Measurements from ENCODE around the gene SUPT16H.

The SUPT16H gene

DNA sequence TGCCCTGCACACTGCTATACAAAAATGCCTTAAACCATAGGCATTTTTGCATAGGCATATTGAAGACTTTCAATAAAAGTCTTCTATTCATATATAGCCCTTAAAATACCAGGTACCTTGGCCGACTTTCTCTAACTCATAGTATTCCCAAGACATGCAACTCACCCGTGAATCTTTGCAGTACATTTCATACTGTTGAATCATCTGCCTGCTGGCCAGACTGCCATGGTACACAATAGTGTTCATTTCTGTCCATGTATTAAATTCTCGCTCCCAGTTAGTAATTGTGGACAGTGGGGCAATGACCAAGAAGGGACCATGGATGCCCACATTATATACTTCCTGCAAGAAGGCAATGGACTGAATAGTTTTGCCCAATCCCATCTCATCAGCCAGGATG lies 24.3 kb upstream of the SUPT16H start:
- Histone ChIP-seq H3K27me3 (replicated peaks in 2 of 5; ENCODE audit: control insufficient read depth in 4 of 5, insufficient read depth in 5 of 5, low read length in 4 of 5) (no peaks in the 10 kb centered on the region), H3K4me3 (ENCODE audit: control insufficient read depth in 1 of 7, extremely low read depth in 1 of 7, insufficient read depth in 4 of 7, low read depth in 2 of 7, low read length in 6 of 7) (no peak overlapping the region), H3K27ac (ENCODE audit: insufficient read depth in 1 of 2, low read depth in 1 of 2, low read length in 2 of 2, poor library complexity in 1 of 2, severe bottlenecking in 2 of 2) (no peak overlapping the region), H3K9me3 (ENCODE audit: control extremely low read depth in 1 of 5, control insufficient read depth in 4 of 5, insufficient read depth in 2 of 5, low read depth in 1 of 5, low read length in 4 of 5) (no peaks in the 10 kb centered on the region), H3K36me3 (ENCODE audit: control insufficient read depth in 4 of 4, insufficient read depth in 4 of 4, low read length in 3 of 4) (peaks cover 49 to 93% (median 71%) of the 10 kb centered on the region in 4 experiments), H3K4me1 (ENCODE audit: control extremely low read depth in 1 of 4, control insufficient read depth in 4 of 4, insufficient read depth in 4 of 4, low read length in 3 of 4) (no peaks in the 10 kb centered on the region)
- CTCF ChIA-PET: interaction anchor here (0.8 to 2.9 kb wide), 3 partner anchors 11 to 16 kb away, joined by 3 to 9 read pairs (median 4); no protein-coding TSS in a partner anchor
- POLR2A ChIA-PET: no interaction called here
- DNase-seq: no peak
- 100% methylated on average over 3 of the region's 3 CpGs for WGBS (ENCODE audit: insufficient coverage)

- H3K27me3 ChIP-seq (replicated peaks in 2 of 5; ENCODE audit: control insufficient read depth in 4 of 5, insufficient read depth in 5 of 5, low read length in 4 of 5): no peaks in the 10 kb centered on the region
- ChIA-PET CTCF (interaction anchor here (0.8 to 2.9 kb wide), 3 partner anchors 11 to 32 kb away, joined by 3 to 9 read pairs (median 3); no protein-coding TSS in a partner anchor), POLR2A (no interaction called here)
- DNase-seq: no peak
- H3K9me3 ChIP-seq (ENCODE audit: control extremely low read depth in 1 of 5, control insufficient read depth in 4 of 5, insufficient read depth in 2 of 5, low read depth in 1 of 5, low read length in 4 of 5): no peaks in the 10 kb centered on the region
- H3K27ac ChIP-seq (ENCODE audit: insufficient read depth in 1 of 2, low read depth in 1 of 2, low read length in 2 of 2, poor library complexity in 1 of 2, severe bottlenecking in 2 of 2): no peak overlapping the region
- H3K4me1 ChIP-seq (ENCODE audit: control extremely low read depth in 1 of 4, control insufficient read depth in 4 of 4, insufficient read depth in 4 of 4, low read length in 3 of 4): no peaks in the 10 kb centered on the region
- no peak overlapping the region for H3K4me3 ChIP-seq (ENCODE audit: control insufficient read depth in 1 of 7, extremely low read depth in 1 of 7, insufficient read depth in 4 of 7, low read depth in 2 of 7, low read length in 6 of 7)
- peaks cover 45 to 94% (median 76%) of the 10 kb centered on the region in 4 experiments for H3K36me3 ChIP-seq (ENCODE audit: control insufficient read depth in 4 of 4, insufficient read depth in 4 of 4, low read length in 3 of 4)
Measured at GRCh38 chr14:21406213-21406612, 22.4 kb upstream of the SUPT16H start.

- no peak overlapping the region for H3K27ac ChIP-seq (ENCODE audit: insufficient read depth in 1 of 2, low read depth in 1 of 2, low read length in 2 of 2, poor library complexity in 1 of 2, severe bottlenecking in 2 of 2)
- peaks cover 49 to 94% (median 77%) of the 10 kb centered on the region in 4 experiments for H3K36me3 ChIP-seq (ENCODE audit: control insufficient read depth in 4 of 4, insufficient read depth in 4 of 4, low read length in 3 of 4)
- no peaks in the 10 kb centered on the region for H3K9me3 ChIP-seq (ENCODE audit: control extremely low read depth in 1 of 5, control insufficient read depth in 4 of 5, insufficient read depth in 2 of 5, low read depth in 1 of 5, low read length in 4 of 5)
- POLR2A ChIA-PET: no interaction called here
- WGBS (ENCODE audit: insufficient coverage): no CpG with 5 or more reads among the region's 3 CpGs
- DNase-seq: no peak
- H3K4me1 ChIP-seq (ENCODE audit: control extremely low read depth in 1 of 4, control insufficient read depth in 4 of 4, insufficient read depth in 4 of 4, low read length in 3 of 4): no peaks in the 10 kb centered on the region
- H3K27me3 ChIP-seq (replicated peaks in 2 of 5; ENCODE audit: control insufficient read depth in 4 of 5, insufficient read depth in 5 of 5, low read length in 4 of 5): no peaks in the 10 kb centered on the region
- CTCF ChIA-PET: interaction anchor here (0.8 to 2.9 kb wide), 4 partner anchors 14 to 33 kb away, joined by 3 to 9 read pairs (median 4); no protein-coding TSS in a partner anchor
- H3K4me3 ChIP-seq (ENCODE audit: control insufficient read depth in 1 of 7, extremely low read depth in 1 of 7, insufficient read depth in 4 of 7, low read depth in 2 of 7, low read length in 6 of 7): no peak overlapping the region
Measured at GRCh38 chr14:21405097-21405496, 21.3 kb upstream of the SUPT16H start.

DNA sequence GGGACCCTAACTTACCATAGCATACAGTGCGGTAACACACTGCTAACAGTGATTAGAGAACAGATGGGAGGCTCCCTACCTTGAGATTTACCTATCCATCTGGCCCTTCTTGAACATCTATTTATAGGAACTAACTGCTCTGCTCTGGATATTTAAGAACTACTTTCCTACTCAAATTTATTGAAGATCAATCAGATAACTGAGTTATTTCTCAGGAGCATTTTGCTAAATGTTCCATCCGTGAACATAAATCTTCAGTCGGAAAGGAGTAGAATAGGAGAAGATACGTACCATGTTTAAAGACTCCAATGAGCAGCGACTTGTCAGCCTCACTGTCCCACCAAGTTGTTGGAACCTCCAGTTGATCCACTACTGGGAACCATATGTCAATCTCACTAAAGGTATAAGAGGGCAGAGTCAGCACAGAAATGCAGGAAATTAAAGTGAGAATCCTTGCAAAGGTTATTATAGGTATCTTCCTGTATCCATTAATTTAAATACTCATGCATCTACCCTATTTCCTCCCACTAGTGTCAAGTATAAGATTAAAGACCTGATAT lies 15.6 kb upstream of the SUPT16H start:
- ChIA-PET POLR2A (no interaction called here), CTCF (no interaction called here)
- H3K27me3 ChIP-seq (replicated peaks in 2 of 5; ENCODE audit: control insufficient read depth in 4 of 5, insufficient read depth in 5 of 5, low read length in 4 of 5): no peaks in the 10 kb centered on the region
- 95% methylated on average over 5 of the region's 5 CpGs for WGBS (ENCODE audit: insufficient coverage)
- no peaks in the 10 kb centered on the region for H3K4me1 ChIP-seq (ENCODE audit: control extremely low read depth in 1 of 4, control insufficient read depth in 4 of 4, insufficient read depth in 4 of 4, low read length in 3 of 4)
- peaks cover 38 to 88% (median 72%) of the 10 kb centered on the region in 4 experiments for H3K36me3 ChIP-seq (ENCODE audit: control insufficient read depth in 4 of 4, insufficient read depth in 4 of 4, low read length in 3 of 4)
- DNase-seq: no peak
- H3K4me3 ChIP-seq (ENCODE audit: control insufficient read depth in 1 of 7, extremely low read depth in 1 of 7, insufficient read depth in 4 of 7, low read depth in 2 of 7, low read length in 6 of 7): no peak overlapping the region
- H3K9me3 ChIP-seq (ENCODE audit: control extremely low read depth in 1 of 5, control insufficient read depth in 4 of 5, insufficient read depth in 2 of 5, low read depth in 1 of 5, low read length in 4 of 5): no peaks in the 10 kb centered on the region
- no peak overlapping the region for H3K27ac ChIP-seq (ENCODE audit: insufficient read depth in 1 of 2, low read depth in 1 of 2, low read length in 2 of 2, poor library complexity in 1 of 2, severe bottlenecking in 2 of 2)

DNA sequence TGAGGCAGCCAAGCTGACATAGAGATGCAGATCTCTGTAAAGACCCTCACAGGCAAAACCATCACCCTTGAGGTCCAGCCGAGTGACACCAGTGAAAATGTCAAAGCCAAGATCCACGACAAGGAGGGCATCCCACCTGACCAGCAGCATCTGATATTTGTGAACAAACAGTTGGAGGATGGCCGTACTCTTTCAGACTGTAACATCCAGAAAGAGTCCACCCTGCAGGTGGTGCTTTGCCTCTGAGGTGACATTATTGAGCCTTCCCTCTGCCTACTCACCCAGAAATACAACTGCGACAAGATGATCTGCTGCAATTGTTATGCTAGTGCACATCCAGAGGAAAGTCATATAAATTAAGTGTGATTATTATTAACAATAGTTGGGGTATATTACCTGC lies 15.1 kb upstream of the SUPT16H start:
- Histone ChIP-seq H3K9me3 (ENCODE audit: control extremely low read depth in 1 of 5, control insufficient read depth in 4 of 5, insufficient read depth in 2 of 5, low read depth in 1 of 5, low read length in 4 of 5) (no peaks in the 10 kb centered on the region), H3K4me1 (ENCODE audit: control extremely low read depth in 1 of 4, control insufficient read depth in 4 of 4, insufficient read depth in 4 of 4, low read length in 3 of 4) (no peaks in the 10 kb centered on the region), H3K4me3 (ENCODE audit: control insufficient read depth in 1 of 7, extremely low read depth in 1 of 7, insufficient read depth in 4 of 7, low read depth in 2 of 7, low read length in 6 of 7) (no peak overlapping the region), H3K36me3 (ENCODE audit: control insufficient read depth in 4 of 4, insufficient read depth in 4 of 4, low read length in 3 of 4) (peaks cover 37 to 91% (median 74%) of the 10 kb centered on the region in 4 experiments), H3K27me3 (replicated peaks in 2 of 5; ENCODE audit: control insufficient read depth in 4 of 5, insufficient read depth in 5 of 5, low read length in 4 of 5) (no peaks in the 10 kb centered on the region), H3K27ac (ENCODE audit: insufficient read depth in 1 of 2, low read depth in 1 of 2, low read length in 2 of 2, poor library complexity in 1 of 2, severe bottlenecking in 2 of 2) (no peak overlapping the region)
- ChIA-PET CTCF (no interaction called here), POLR2A (no interaction called here)
- 96% methylated on average over 3 of the region's 4 CpGs for WGBS (ENCODE audit: insufficient coverage)
- DNase-seq: no peak

DNA sequence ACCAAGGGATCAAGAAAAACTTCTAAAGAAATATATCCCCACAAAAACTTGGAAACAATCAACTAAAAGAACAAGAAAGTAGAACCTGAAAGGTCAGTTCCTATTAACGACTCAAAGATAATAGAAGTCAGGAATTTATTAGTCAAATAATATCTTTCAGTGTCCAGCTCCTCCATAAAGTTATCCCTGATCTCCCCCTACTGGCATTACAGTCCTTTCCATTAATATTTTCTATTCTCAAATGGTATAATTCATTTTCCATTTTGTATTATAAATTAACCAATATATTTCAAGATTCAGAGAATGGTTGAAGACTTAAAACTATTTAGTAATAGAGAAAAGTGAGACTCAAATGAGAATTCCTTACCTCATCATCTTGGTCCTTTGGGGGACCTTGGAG lies 11.6 kb upstream of the SUPT16H start:
- no peak overlapping the region for H3K27ac ChIP-seq (ENCODE audit: insufficient read depth in 1 of 2, low read depth in 1 of 2, low read length in 2 of 2, poor library complexity in 1 of 2, severe bottlenecking in 2 of 2)
- POLR2A ChIA-PET: no interaction called here

DNA sequence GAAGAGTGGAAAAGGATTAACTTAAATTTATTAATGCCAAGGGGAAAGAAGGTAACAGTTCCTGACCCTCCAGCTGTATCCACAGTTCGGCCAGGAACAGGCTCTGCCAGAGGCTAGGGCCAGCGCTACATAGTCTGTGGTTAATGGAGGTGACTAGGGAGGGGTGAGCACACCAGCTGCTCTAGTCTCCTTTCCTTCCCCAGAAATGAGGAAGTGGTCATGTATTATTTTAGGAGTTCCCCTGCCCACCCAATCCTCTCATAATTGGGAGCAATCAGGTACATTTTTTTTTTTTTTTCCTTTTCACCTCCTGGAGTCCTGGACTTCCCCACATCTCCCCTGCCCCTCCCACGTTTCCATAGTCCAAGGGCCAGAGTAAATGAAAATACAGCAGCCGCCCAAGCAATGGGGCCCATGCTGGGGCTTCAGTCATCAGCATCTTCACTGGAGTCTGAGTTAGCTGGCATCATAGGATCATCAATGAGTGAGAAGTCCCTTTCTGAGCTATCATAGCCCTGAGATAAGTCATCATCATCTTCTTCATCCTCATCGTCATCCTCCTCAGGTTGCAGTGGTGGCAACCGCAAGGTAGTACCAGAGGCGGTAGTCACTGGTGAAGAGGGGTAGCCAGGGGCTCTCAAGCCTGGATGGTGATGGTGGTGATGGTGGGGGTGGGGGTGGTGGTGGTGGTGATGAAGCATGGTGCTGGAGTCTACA lies 1.5 kb upstream of the SUPT16H start:
- CTCF ChIA-PET: interaction anchor here (0.9 to 1.9 kb wide), 4 partner anchors 10 to 166 kb away, joined by 3 to 6 read pairs (median 3); no protein-coding TSS in a partner anchor
- peak overlapping the region in 6 of 7 experiments; percentile 86 to 99 (median 94) for H3K4me3 ChIP-seq (ENCODE audit: control insufficient read depth in 1 of 7, extremely low read depth in 1 of 7, insufficient read depth in 4 of 7, low read depth in 2 of 7, low read length in 6 of 7)
- H3K9me3 ChIP-seq (ENCODE audit: control extremely low read depth in 1 of 5, control insufficient read depth in 4 of 5, insufficient read depth in 2 of 5, low read depth in 1 of 5, low read length in 4 of 5): no peaks in the 10 kb centered on the region
- WGBS (ENCODE audit: insufficient coverage): 75% methylated on average over 3 of the region's 7 CpGs
- H3K36me3 ChIP-seq (ENCODE audit: control insufficient read depth in 4 of 4, insufficient read depth in 4 of 4, low read length in 3 of 4): peaks cover 4 to 35% (median 21%) of the 10 kb centered on the region in 4 experiments
- peaks cover 15 to 50% (median 35%) of the 10 kb centered on the region in 4 experiments for H3K4me1 ChIP-seq (ENCODE audit: control extremely low read depth in 1 of 4, control insufficient read depth in 4 of 4, insufficient read depth in 4 of 4, low read length in 3 of 4)
- H3K27me3 ChIP-seq (replicated peaks in 2 of 5; ENCODE audit: control insufficient read depth in 4 of 5, insufficient read depth in 5 of 5, low read length in 4 of 5): no peaks in the 10 kb centered on the region
- POLR2A ChIA-PET: interaction anchor here (1.0 to 1.4 kb wide), 2 partner anchors 128 to 146 kb away, joined by 3 to 5 read pairs; no protein-coding TSS in a partner anchor
- DNase-seq: peak; percentile 56 to 88 (median 87)
- peak overlapping the region in 1 of 2 experiments; percentile 98 for H3K27ac ChIP-seq (ENCODE audit: insufficient read depth in 1 of 2, low read depth in 1 of 2, low read length in 2 of 2, poor library complexity in 1 of 2, severe bottlenecking in 2 of 2)

More for the DNA sequence above, 11.6 kb upstream of the SUPT16H start:
- peaks cover 48 to 91% (median 77%) of the 10 kb centered on the region in 4 experiments for H3K36me3 ChIP-seq (ENCODE audit: control insufficient read depth in 4 of 4, insufficient read depth in 4 of 4, low read length in 3 of 4)
- DNase-seq: no peak
- CTCF ChIA-PET: interaction anchor here (0.7 to 1.4 kb wide), 6 partner anchors 9 to 155 kb away, joined by 3 to 6 read pairs (median 3); no protein-coding TSS in a partner anchor
- H3K27me3 ChIP-seq (replicated peaks in 2 of 5; ENCODE audit: control insufficient read depth in 4 of 5, insufficient read depth in 5 of 5, low read length in 4 of 5): no peaks in the 10 kb centered on the region
- no peaks in the 10 kb centered on the region for H3K9me3 ChIP-seq (ENCODE audit: control extremely low read depth in 1 of 5, control insufficient read depth in 4 of 5, insufficient read depth in 2 of 5, low read depth in 1 of 5, low read length in 4 of 5)
- no peak overlapping the region for H3K4me3 ChIP-seq (ENCODE audit: control insufficient read depth in 1 of 7, extremely low read depth in 1 of 7, insufficient read depth in 4 of 7, low read depth in 2 of 7, low read length in 6 of 7)
- WGBS (ENCODE audit: insufficient coverage): no CpG with 5 or more reads among the region's 1 CpG
- no peaks in the 10 kb centered on the region for H3K4me1 ChIP-seq (ENCODE audit: control extremely low read depth in 1 of 4, control insufficient read depth in 4 of 4, insufficient read depth in 4 of 4, low read length in 3 of 4)
